K562 (cell line): ENCODE measurements around the gene PCMTD2. TPM values are rescaled to one million over a fixed set of nuclear protein-coding genes. Genes with fewer than 3 reads are reported as not detected.

ENCODE experiments used
- ATAC-seq: fragments of 200-7000 bp; cut with Tn5 transposase; 3 replicates; pipeline ENCODE4 v1.9.1; 2020; ENCODE audit warnings: moderate library complexity
- BruUV-seq: library from RNA; stranded (reverse); fragments of 400-500 nt; replicated peaks from 2 replicates; lab custom pipeline; 2021; lab: Mats Ljungman, UMichigan
- CTCF ChIA-PET: fragments of 300-600 bp; formaldehyde crosslinking; extraction: SDS; loops from one replicate; lab custom pipeline; 2021; ENCODE audit warnings: low intra/inter-chr PET ratio; lab: Yijun Ruan, JAX
- POLR2A ChIA-PET: fragments of 300-600, 350-650 bp; sonication (Branson Sonifier 250); formaldehyde crosslinking; extraction: SDS; loops from one replicate; lab custom pipeline; 2021; ENCODE audit warnings: antibody characterized with exemption, inconsistent platforms; lab: Yijun Ruan, JAX
- DNase-seq, 4 experiments: peaks; one replicate each; pipeline versions ENCODE4 v3.0.0 to v3.0.0-alpha.2; 2011 to 2018; ENCODE audit warnings: low spot score in 3 of 4, mixed read lengths in 3 of 4; ENCODE audit errors: extremely low read depth in 1 of 4
- FAIRE-seq: peaks from 2 replicates; lab custom pipeline; 2011; peaks lifted over from hg19 to GRCh38; lab: Jason Lieb, UNC
- H2AFZ ChIP-seq: 2 replicates; pipeline ENCODE4 v1.6.0; 2011; ENCODE audit warnings: low read depth, low read length, control low read depth, inconsistent platforms
- H3K27ac ChIP-seq: fragments of 200-600 bp; 3 replicates; pipeline ENCODE4 v1.8.0; 2011; ENCODE audit warnings: low read depth, mild to moderate bottlenecking, control low read depth, inconsistent platforms, low read length, moderate library complexity, mixed read lengths; ENCODE audit errors: extremely low read depth
- H3K27me3 ChIP-seq, 2 experiments: fragments of 300-600 bp in 1 of 2; 2 replicates in 1 of 2; 3 replicates in 1 of 2; pipeline versions ENCODE4 v1.6.0 to v1.8.0; 2011; ENCODE audit warnings: inconsistent platforms in 2 of 2, low read length in 2 of 2, mild to moderate bottlenecking in 1 of 2, mixed read lengths in 1 of 2, moderate library complexity in 1 of 2; ENCODE audit not compliant: control insufficient read depth in 2 of 2, insufficient read depth in 2 of 2
- H3K36me3 ChIP-seq: fragments of 300-600 bp; 3 replicates; pipeline ENCODE4 v1.8.0; 2011; ENCODE audit warnings: mild to moderate bottlenecking, low read length, inconsistent platforms; ENCODE audit not compliant: control insufficient read depth, insufficient read depth
- H3K4me1 ChIP-seq, 2 experiments: fragments of 200-600 bp in 1 of 2; replicated peaks in 1 of 2; 2 replicates in 1 of 2; 3 replicates in 1 of 2; pipeline versions ENCODE4 v1.5.1 to v1.8.0; 2011; ENCODE audit warnings: inconsistent platforms in 2 of 2, low read length in 2 of 2, mild to moderate bottlenecking in 1 of 2, mixed read lengths in 1 of 2, moderate library complexity in 1 of 2; ENCODE audit not compliant: control insufficient read depth in 2 of 2, insufficient read depth in 2 of 2
- H3K4me2 ChIP-seq: 2 replicates; pipeline ENCODE4 v1.6.1; 2011; ENCODE audit warnings: low read length, control low read depth, inconsistent platforms, mixed read lengths; ENCODE audit not compliant: insufficient read depth
- H3K4me3 ChIP-seq: fragments of 200-600 bp; sonication (generic), shearing (Covaris generic); 2 replicates; pipeline ENCODE4 v1.5.1; 2016; ENCODE audit warnings: control low read depth, inconsistent platforms
- H3K79me2 ChIP-seq: fragments of 200-600 bp; 3 replicates; pipeline ENCODE4 v1.8.0; 2011; ENCODE audit warnings: low read length, inconsistent platforms; ENCODE audit not compliant: control insufficient read depth, insufficient read depth
- H3K9ac ChIP-seq, 2 experiments: 2 replicates each; pipeline versions ENCODE4 v1.6.0 to v1.6.1; 2011; ENCODE audit warnings: low read depth in 2 of 2, low read length in 2 of 2, control low read depth in 1 of 2, inconsistent platforms in 1 of 2, mild to moderate bottlenecking in 1 of 2, mixed read lengths in 1 of 2; ENCODE audit not compliant: insufficient read depth in 1 of 2
- H3K9me1 ChIP-seq: one replicate; pipeline ENCODE4 v1.6.0; 2011; ENCODE audit warnings: inconsistent platforms, mild to moderate bottlenecking, low read length, moderate library complexity; ENCODE audit not compliant: control insufficient read depth, insufficient read depth
- H3K9me3 ChIP-seq: replicated peaks from 2 replicates; pipeline ENCODE4 v1.5.1; 2011; ENCODE audit warnings: low read depth, low read length, inconsistent platforms; ENCODE audit not compliant: control insufficient read depth, insufficient read depth
- H4K20me1 ChIP-seq: replicated peaks from 2 replicates; pipeline ENCODE4 v1.6.1; 2011; ENCODE audit warnings: low read length, inconsistent platforms, mixed read lengths; ENCODE audit not compliant: control insufficient read depth, insufficient read depth
- ARHGAP35 ChIP-seq: fragments of 450-650 bp; IDR thresholded peaks from 2 replicates; pipeline ENCODE4 v1.6.1; 2018; ENCODE audit not compliant: partially characterized antibody
- SOX6 ChIP-seq: fragments of 450-650 bp; IDR thresholded peaks from 2 replicates; pipeline ENCODE4 v1.6.1; 2014; ENCODE audit warnings: mild to moderate bottlenecking
- TRIM24 ChIP-seq, 2 experiments: fragments of 450-650 bp; IDR thresholded peaks; 2 replicates each; pipeline ENCODE4 v1.6.1; 2016
- WGBS: fragments of 100-300 bp; shearing (Covaris generic); methylation state at CpG from one replicate; pipeline ENCODE4 v1.1.6; 2016; ENCODE audit warnings: low coverage, mixed read lengths; ENCODE audit not compliant: insufficient coverage; ENCODE audit errors: missing lambda C conversion rate; 5-methylcytosine and 5-hydroxymethylcytosine counted together
- in situ Hi-C: fragments of 300-500 bp; cut with MboI; formaldehyde crosslinking; loops from 4 replicates; pipeline ENCODE4 v1.15.0; 2018; ENCODE audit warnings: inconsistent platforms, mixed read lengths
- intact Hi-C: fragments of 100-400 bp; cut with micrococcal nuclease; formaldehyde crosslinking; loops from 2 replicates; pipeline ENCODE4 v1.14.2; 2022
- polyA plus RNA-seq, 8 experiments: library from polyadenylated mRNA; depleted of rRNA in 4 of 8; stranded (reverse) in 5 of 8; unstranded in 3 of 8; fragments of >200 nt; fragmentation: Nextera tagmentation in 2 of 8; fragmentation: Illumina TruSeq in 1 of 8; extraction: Ambion mirVana in 2 of 8; extraction: Trizol in 1 of 8; gene quantifications; 2 replicates each; pipeline versions ENCODE4 v1.2.1 to v1.2.3, GENCODE V29; 2011 to 2014; ENCODE audit warnings: inconsistent platforms in 1 of 8, missing spikeins in 1 of 8
- total RNA-seq, 7 experiments: library from RNA; depleted of rRNA in 6 of 7; stranded (reverse); fragments of >200 nt in 6 of 7; fragmentation: Illumina TruSeq in 2 of 7; extraction: Trizol in 2 of 7; gene quantifications; 2 replicates each; pipeline versions ENCODE4 v1.2.1 to v1.2.3, GENCODE V29; 2011 to 2021; ENCODE audit warnings: low replicate concordance in 1 of 7
- TF ChIP-seq, protein P1 (sequence below): sonication (generic); formaldehyde crosslinking; IDR thresholded peaks from 2 replicates; pipeline ENCODE4 v1.8.0; 2022; ENCODE audit warnings: mild to moderate bottlenecking, missing genetic modification reagents

The PCMTD2 gene
- total and polyA plus RNA-seq, 9 of the 15 experiments (the other 6 are each of a cell fraction or from before 2014, with no cell fraction given): 11.3 to 49.3 (median 28.4) TPM

DNA sequence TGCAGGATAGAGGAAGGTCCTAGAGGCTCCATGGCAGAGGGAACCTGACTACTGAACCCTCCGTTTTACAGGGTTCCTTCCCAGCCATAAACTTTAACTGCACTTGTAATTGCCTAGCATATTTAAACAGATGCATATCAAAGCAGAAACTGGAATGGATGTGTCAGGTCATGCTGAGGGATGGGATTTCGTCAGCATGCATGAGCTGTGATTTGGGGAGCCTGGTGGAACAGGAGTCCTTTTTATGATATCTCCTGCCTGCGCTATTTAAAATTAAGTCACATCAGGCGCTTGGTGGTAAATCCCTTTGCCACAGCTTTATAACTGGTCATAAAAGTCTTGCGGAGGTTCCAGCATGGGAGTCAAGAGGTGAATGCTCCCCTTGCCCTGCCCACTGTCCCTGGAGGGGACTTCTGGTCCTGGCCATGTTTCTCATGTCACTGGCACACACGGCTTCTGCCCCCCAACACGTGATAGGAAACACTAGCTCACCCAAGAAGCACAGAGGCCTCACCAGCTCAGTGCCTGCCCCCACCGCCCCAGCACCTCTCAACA lies 26.0 kb upstream of the PCMTD2 start:
- H3K79me2 ChIP-seq: no peaks in the 10 kb centered on the region
- H3K9me1 ChIP-seq: peaks cover 6% of the 10 kb centered on the region
- H3K9ac ChIP-seq: no peak overlapping the region
- H4K20me1 ChIP-seq: peaks cover 3% of the 10 kb centered on the region
- H3K4me1 ChIP-seq: peaks cover 7 to 37% of the 10 kb centered on the region in 2 experiments; a peak in 4 of 5 replicates
- 10% methylated on average over 8 of the region's 8 CpGs for WGBS
- ATAC-seq: no peak
- CTCF ChIA-PET: no interaction called here
- intact Hi-C loops: no loop called here
- TF ChIP-seq TRIM24 (IDR thresholded peaks at IDR 0.05) (no peak), SOX6 (no peak), ARHGAP35 (no peak)
- TF ChIP-seq, protein P1, sequence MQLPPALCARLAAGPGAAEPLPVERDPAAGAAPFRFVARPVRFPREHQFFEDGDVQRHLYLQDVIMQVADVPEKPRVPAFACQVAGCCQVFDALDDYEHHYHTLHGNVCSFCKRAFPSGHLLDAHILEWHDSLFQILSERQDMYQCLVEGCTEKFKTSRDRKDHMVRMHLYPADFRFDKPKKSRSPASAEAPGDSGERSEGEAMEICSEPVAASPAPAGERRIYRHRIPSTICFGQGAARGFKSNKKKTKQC (CRISPR knock-in tag): no peak
- no peak overlapping the region for H2AFZ ChIP-seq
- DNase-seq: no peak
- POLR2A ChIA-PET: interaction anchor here (0.6 to 1.6 kb wide), 3 partner anchors 11 to 88 kb away, joined by 3 to 4 read pairs (median 3); no protein-coding TSS in a partner anchor
- no peak overlapping the region for H3K27ac ChIP-seq
- no peaks in the 10 kb centered on the region for H3K36me3 ChIP-seq
- no peak overlapping the region for H3K4me2 ChIP-seq
- no peaks in the 10 kb centered on the region for H3K9me3 ChIP-seq
- in situ Hi-C loops: no loop called here
- no peak overlapping the region for H3K4me3 ChIP-seq
- H3K27me3 ChIP-seq: peaks cover 8 to 39% of the 10 kb centered on the region in 2 experiments; a peak in 3 of 5 replicates
- FAIRE-seq: no peak
- BruUV-seq: no TSS peak
